Measurements from ENCODE around the gene NOX4. TPM values are rescaled to one million over a fixed set of nuclear protein-coding genes. Genes with fewer than 3 reads are reported as not detected.
"Not testable (repeated sequence)": the region's sequence is repeated elsewhere in the genome, so short reads cannot be mapped to it uniquely, and the experiment has no call there.

The NOX4 gene
- total RNA-seq, 2 donors from 2014 or later, result 2.7 to 6.0 TPM

- not testable (repeated sequence) for H3K4me1 ChIP-seq (ENCODE audit: control insufficient read depth, insufficient read depth, low read length); H3K27me3 Mint-ChIP-seq (ENCODE audit: insufficient read depth); H3K4me3 Mint-ChIP-seq; H3K27me3 ChIP-seq (ENCODE audit: control insufficient read depth, insufficient read depth, low read length, poor library complexity, severe bottlenecking); H3K36me3 Mint-ChIP-seq (ENCODE audit: low read depth); DNase-seq; H3K4me1 Mint-ChIP-seq; H3K4me3 ChIP-seq (ENCODE audit: low read length); H3K27ac ChIP-seq (ENCODE audit: low read depth, low read length); H3K9me3 ChIP-seq (ENCODE audit: control insufficient read depth, low read length); H3K27ac Mint-ChIP-seq; H3K9ac ChIP-seq (ENCODE audit: extremely low read depth, low read length, poor library complexity, severe bottlenecking); H3K9me3 Mint-ChIP-seq; H3K36me3 ChIP-seq (ENCODE audit: control insufficient read depth, insufficient read depth, low read length)
- 94% methylated on average over 3 of the region's 3 CpGs; no CpG with 5 or more reads in 1 of the 2 experiments for WGBS, 2 experiments (ENCODE audit: insufficient coverage in 1 of 2, insufficient read length in 1 of 2)
Observed at GRCh38 chr11:89288004-89288403, 203.2 kb downstream of the NOX4 start.

GRCh38 chr11:89286601-89287000 lies 204.6 kb downstream of the NOX4 start:
- not testable (repeated sequence) for H3K27ac Mint-ChIP-seq; H3K36me3 ChIP-seq (ENCODE audit: control insufficient read depth, insufficient read depth, low read length)

GRCh38 chr11:89281032-89281677 lies 210.0 kb downstream of the NOX4 start:
- not testable (repeated sequence) for H3K4me1 ChIP-seq (ENCODE audit: control insufficient read depth, insufficient read depth, low read length); H3K27me3 ChIP-seq (ENCODE audit: control insufficient read depth, insufficient read depth, low read length, poor library complexity, severe bottlenecking); H3K36me3 Mint-ChIP-seq (ENCODE audit: low read depth); H3K36me3 ChIP-seq (ENCODE audit: control insufficient read depth, insufficient read depth, low read length); H3K4me3 ChIP-seq (ENCODE audit: low read length); H3K9me3 ChIP-seq (ENCODE audit: control insufficient read depth, low read length); H3K9ac ChIP-seq (ENCODE audit: extremely low read depth, low read length, poor library complexity, severe bottlenecking); H3K27ac ChIP-seq (ENCODE audit: low read depth, low read length); H3K4me3 Mint-ChIP-seq; H3K27me3 Mint-ChIP-seq (ENCODE audit: insufficient read depth); DNase-seq; H3K9me3 Mint-ChIP-seq
- Mint-ChIP-seq H3K4me1 (peaks cover 10% of the 10 kb centered on the region), H3K27ac (peak overlapping the region; percentile 22)
- 94% methylated on average over 3 of the region's 3 CpGs; no CpG with 5 or more reads in 1 of the 2 experiments for WGBS, 2 experiments (ENCODE audit: insufficient coverage in 1 of 2, insufficient read length in 1 of 2)

More at GRCh38 chr11:89286601-89287000, 204.6 kb downstream of the NOX4 start:
- H3K27me3 ChIP-seq (ENCODE audit: control insufficient read depth, insufficient read depth, low read length, poor library complexity, severe bottlenecking); H3K27me3 Mint-ChIP-seq (ENCODE audit: insufficient read depth); H3K27ac ChIP-seq (ENCODE audit: low read depth, low read length); H3K4me3 ChIP-seq (ENCODE audit: low read length); H3K9ac ChIP-seq (ENCODE audit: extremely low read depth, low read length, poor library complexity, severe bottlenecking); H3K4me1 ChIP-seq (ENCODE audit: control insufficient read depth, insufficient read depth, low read length); H3K4me1 Mint-ChIP-seq; H3K4me3 Mint-ChIP-seq; H3K9me3 Mint-ChIP-seq; H3K9me3 ChIP-seq (ENCODE audit: control insufficient read depth, low read length); H3K36me3 Mint-ChIP-seq (ENCODE audit: low read depth); DNase-seq: not testable (repeated sequence)
- 95% methylated on average over 1 of the region's 1 CpG; no CpG with 5 or more reads in 1 of the 2 experiments for WGBS, 2 experiments (ENCODE audit: insufficient coverage in 1 of 2, insufficient read length in 1 of 2)

- Mint-ChIP-seq H3K9me3 (no peaks in the 10 kb centered on the region), H3K27ac (no peak overlapping the region), H3K36me3 (ENCODE audit: low read depth) (no peaks in the 10 kb centered on the region), H3K27me3 (ENCODE audit: insufficient read depth) (no peaks in the 10 kb centered on the region), H3K4me3 (no peak overlapping the region), H3K4me1 (peaks cover 12% of the 10 kb centered on the region)
- H3K9me3 ChIP-seq (ENCODE audit: control insufficient read depth, low read length), result no peaks in the 10 kb centered on the region
- no peaks in the 10 kb centered on the region for H3K36me3 ChIP-seq (ENCODE audit: control insufficient read depth, insufficient read depth, low read length)
- H3K4me1 ChIP-seq (ENCODE audit: control insufficient read depth, insufficient read depth, low read length), result no peaks in the 10 kb centered on the region
- H3K27ac ChIP-seq (ENCODE audit: low read depth, low read length), result no peak overlapping the region
- H3K27me3 ChIP-seq (ENCODE audit: control insufficient read depth, insufficient read depth, low read length, poor library complexity, severe bottlenecking), result no peaks in the 10 kb centered on the region
- DNase-seq, result no peak
- no peak overlapping the region for H3K9ac ChIP-seq (ENCODE audit: extremely low read depth, low read length, poor library complexity, severe bottlenecking)
- H3K4me3 ChIP-seq (ENCODE audit: low read length), result no peak overlapping the region
- no peak for TF ChIP-seq CTCF (conservative IDR thresholded peaks at IDR 0.05)
- 84% methylated on average over 1 of the region's 1 CpG; no CpG with 5 or more reads in 1 of the 2 experiments for WGBS, 2 experiments (ENCODE audit: insufficient coverage in 1 of 2, insufficient read length in 1 of 2)
Observed at GRCh38 chr11:89279176-89279575, 212.0 kb downstream of the NOX4 start.

All from endodermal cell (in vitro differentiated cells).